PFSK-1 (cell line): ENCODE results near the gene PALMD.

Experiments used
- FOXP2 ChIP-seq: optimal IDR thresholded peaks from 2 replicates; pipeline ENCODE3; 2011; ENCODE audit warnings: borderline replicate concordance, control low read depth, inconsistent platforms; ENCODE audit not compliant: insufficient read depth; ENCODE audit errors: extremely low read length, extremely low read depth
- POLR2AphosphoS5 ChIP-seq: IDR thresholded peaks from 2 replicates; pipeline ENCODE4 v1.6.1; 2012; ENCODE audit warnings: low read depth, mild to moderate bottlenecking, control low read depth, low read length, moderate library complexity
- REST ChIP-seq, 2 experiments: IDR thresholded peaks; 2 replicates each; pipeline versions ENCODE4 v1.6.1 to v1.8.0; 2011 to 2012; ENCODE audit warnings: low read depth in 2 of 2, low read length in 2 of 2, control low read depth in 1 of 2, inconsistent platforms in 1 of 2, mild to moderate bottlenecking in 1 of 2, moderate library complexity in 1 of 2; ENCODE audit not compliant: insufficient read depth in 1 of 2
- SIN3A ChIP-seq: IDR thresholded peaks from 2 replicates; pipeline ENCODE4 v1.6.1; 2012; ENCODE audit warnings: mild to moderate bottlenecking, low read length, moderate library complexity, borderline replicate concordance; ENCODE audit not compliant: insufficient read depth
- TAF1 ChIP-seq: IDR thresholded peaks from 2 replicates; pipeline ENCODE4 v1.6.1; 2012; ENCODE audit warnings: low read length, control low read depth, borderline replicate concordance; ENCODE audit not compliant: insufficient read depth

The PALMD gene

DNA sequence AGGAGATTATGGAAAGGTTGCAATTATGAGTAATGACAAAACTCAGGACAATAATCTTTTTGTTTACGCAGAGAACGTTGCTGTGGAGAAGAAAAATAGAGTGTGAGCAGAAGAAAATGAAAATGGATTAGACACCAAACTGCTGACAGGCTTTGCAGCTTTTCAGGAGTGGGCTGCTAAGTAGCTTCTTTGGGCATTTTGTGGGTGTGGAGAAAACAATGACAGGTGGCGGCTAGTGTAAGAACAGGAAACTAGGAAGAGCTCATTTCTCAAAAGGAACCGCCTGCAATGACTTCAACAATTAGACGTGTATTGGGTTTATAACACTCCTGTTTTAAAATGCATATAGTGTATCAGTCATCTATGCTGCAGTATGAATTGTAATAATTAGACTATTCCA, 18.3 kb upstream of the PALMD start:
- TF ChIP-seq SIN3A (no peak), TAF1 (no peak), REST (IDR thresholded peaks at IDR 0.05; ENCODE audit: insufficient read depth in 1 of 2, low read depth in 2 of 2, low read length in 2 of 2) (no peak), POLR2AphosphoS5 (no peak), FOXP2 (no peak)

GRCh38 chr1:99629164-99629563, 16.7 kb upstream of the PALMD start:
- TF ChIP-seq FOXP2 (no peak), REST (IDR thresholded peaks at IDR 0.05; ENCODE audit: insufficient read depth in 1 of 2, low read depth in 2 of 2, low read length in 2 of 2) (no peak), POLR2AphosphoS5 (no peak), SIN3A (no peak), TAF1 (no peak)

DNA sequence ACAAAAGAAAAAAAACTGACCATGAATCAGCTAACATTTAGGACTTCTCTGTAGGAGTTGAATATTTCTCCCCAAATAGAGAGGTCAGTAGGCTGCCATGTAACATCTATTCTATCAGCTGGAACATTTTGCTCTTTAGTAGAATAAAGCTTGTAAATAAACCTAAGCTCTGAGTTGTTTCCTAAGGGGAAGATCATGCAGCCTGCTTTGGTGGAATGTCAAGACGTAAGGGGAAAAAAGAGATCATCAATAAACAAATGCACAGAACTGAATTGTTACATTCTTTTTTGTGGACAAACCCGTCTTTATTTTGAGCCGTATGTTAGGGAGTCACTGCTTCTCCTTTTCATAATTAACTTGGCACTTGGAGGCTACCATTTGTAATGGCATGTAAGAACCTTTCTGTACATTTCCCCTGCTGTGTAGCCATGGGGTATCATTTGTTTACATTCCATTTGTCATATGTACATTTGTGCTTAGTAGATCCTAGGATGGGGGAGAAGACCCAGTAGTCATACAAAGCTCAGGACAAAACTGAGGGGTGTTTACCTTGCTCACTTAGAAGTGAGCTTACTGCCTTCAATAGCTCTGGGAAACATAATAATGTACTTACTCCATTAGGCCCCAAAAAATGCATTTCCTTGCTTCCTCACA, 10.8 kb upstream of the PALMD start:
- TF ChIP-seq FOXP2 = no peak

DNA sequence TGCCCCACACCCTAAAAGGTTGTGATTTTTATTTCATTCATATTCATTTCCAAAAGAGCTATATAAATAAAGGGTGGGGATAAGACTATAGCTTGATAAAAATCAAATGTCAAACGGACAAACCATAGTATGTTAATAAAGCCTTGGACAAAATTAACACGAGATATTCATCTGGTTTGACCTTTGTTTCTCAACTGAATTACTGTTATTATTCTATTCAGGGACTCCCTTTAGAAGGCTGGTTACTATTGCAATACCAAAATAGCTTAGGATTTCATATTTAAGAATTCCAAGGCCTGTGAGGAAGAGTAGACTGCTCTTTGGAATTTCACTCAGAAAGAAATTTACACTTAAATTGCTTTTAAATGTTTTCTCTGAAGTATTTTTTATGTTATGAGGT, 10.2 kb upstream of the PALMD start:
- no peak for TF ChIP-seq REST (IDR thresholded peaks at IDR 0.05; ENCODE audit: insufficient read depth in 1 of 2, low read depth in 2 of 2, low read length in 2 of 2)
- no peak for TF ChIP-seq TAF1
- TF ChIP-seq SIN3A = no peak
- TF ChIP-seq FOXP2 = no peak
- TF ChIP-seq POLR2AphosphoS5 = no peak

DNA sequence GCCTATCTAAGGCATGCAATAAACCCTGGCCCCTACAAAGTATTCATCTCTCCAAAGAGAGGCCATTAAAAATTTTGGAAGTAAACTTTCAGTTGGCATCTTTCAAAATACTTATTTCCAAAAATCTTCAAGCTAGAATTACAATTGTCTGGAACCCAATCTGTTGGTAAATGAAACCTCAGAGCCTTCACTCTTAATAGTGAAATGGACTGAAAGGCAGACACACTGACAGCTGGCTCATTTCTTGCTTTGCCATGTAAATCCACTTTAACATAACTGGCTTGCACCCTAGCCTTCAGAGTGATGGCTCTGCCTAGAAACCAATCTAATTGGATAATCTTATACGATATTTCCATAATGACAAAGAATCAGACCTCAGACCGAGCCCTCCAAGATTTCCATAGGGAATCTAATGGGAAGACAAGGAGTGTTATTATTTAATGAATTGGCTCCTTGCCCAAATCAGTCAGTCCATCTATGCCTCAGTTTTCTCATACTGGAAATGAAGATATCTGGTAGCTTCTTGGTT, 9.2 kb upstream of the PALMD start:
- no peak for TF ChIP-seq FOXP2
- TF ChIP-seq SIN3A = no peak
- TF ChIP-seq REST (IDR thresholded peaks at IDR 0.05; ENCODE audit: insufficient read depth in 1 of 2, low read depth in 2 of 2, low read length in 2 of 2) = no peak
- TF ChIP-seq POLR2AphosphoS5 = no peak
- TF ChIP-seq TAF1 = no peak
